ENCODE measurements around the gene GABBR2. TPM values are rescaled to one million over a fixed set of nuclear protein-coding genes. Genes with fewer than 3 reads are reported as not detected.

Gene GABBR2
- total RNA-seq, 1 experiment from 2014 or later: 6.3 TPM

DNA sequence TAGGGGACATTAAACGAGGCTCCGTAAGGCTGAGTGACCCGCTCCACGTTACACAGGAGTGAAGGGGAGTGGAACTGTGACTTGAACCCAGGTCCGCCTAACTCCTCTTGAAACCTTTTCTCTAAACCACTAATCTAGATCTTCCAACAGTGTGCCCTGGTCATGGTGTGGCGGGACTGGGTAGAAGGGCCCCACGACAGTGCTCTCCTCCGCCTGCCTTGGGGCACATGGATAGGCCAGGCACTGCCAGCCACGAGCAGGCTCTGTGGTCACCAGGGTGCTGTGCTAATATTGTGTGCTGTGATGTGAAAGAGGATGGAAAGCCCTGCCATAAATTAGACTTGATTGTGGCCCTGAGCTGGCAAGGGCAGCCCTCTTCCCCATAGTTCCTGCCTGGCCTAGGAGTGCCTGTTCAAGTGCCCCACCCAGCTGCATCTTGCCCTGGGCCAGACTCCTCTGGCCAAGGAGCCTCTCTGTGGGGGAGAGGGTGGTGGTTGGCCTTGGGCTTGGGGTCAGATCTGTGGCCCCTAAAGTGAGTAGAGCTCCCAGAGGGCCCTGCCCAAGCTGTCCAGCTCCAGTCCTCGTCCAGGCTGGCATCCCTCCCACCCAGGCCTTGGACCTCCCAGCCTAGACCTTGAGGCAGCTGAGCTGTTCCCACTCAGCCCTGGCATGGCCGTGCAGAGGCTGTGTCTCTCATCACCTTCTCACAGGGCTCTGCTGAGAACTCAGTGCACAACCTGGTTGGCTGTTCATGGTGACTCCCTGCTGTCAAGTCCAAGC, 385.5 kb downstream of the GABBR2 start:
- no peaks in the 10 kb centered on the region for H3K27me3 ChIP-seq (ENCODE audit: control insufficient read depth, insufficient read depth, low read length)
- no TSS peak for BruUV-seq (replicated peaks)
- ChIA-PET POLR2A (no interaction called here), CTCF (no interaction called here)
- in situ Hi-C loops (cut with HindIII; ENCODE audit: low pct_unique_long_range_greater_than_20kb, low sequenced_read_pairs): no loop called here
- TF ChIP-seq REST (IDR thresholded peaks at IDR 0.05; ENCODE audit: insufficient read depth in 1 of 2, low read depth in 2 of 2, low read length in 1 of 2) (no peak), SIN3A (IDR thresholded peaks at IDR 0.05; ENCODE audit: borderline replicate concordance, insufficient read depth, low read depth, low read length) (no peak), TCF7L2 (IDR thresholded peaks at IDR 0.05; ENCODE audit: low read depth, low read length) (no peak), POLR2AphosphoS5 (IDR thresholded peaks at IDR 0.05; ENCODE audit: low read depth, low read length) (no peak)
- no peaks in the 10 kb centered on the region for H3K9me3 ChIP-seq (ENCODE audit: control insufficient read depth, insufficient read depth, low read depth, low read length)
- intact Hi-C loops (cut with micrococcal nuclease; ENCODE audit: unreplicated experiment): no loop called here
- DNase-seq (ENCODE audit: low read depth, low spot score) (no peak), ATAC-seq (no peak)
- H3K4me1 ChIP-seq (ENCODE audit: control insufficient read depth, insufficient read depth, low read length): no peaks in the 10 kb centered on the region
- no peak overlapping the region for H3K27ac ChIP-seq (ENCODE audit: low read length)
- no peak overlapping the region for H3K4me3 ChIP-seq (ENCODE audit: low read depth in 2 of 2, low read length in 2 of 2)
- H3K36me3 ChIP-seq (ENCODE audit: control insufficient read depth, insufficient read depth, low read length): no peaks in the 10 kb centered on the region

GRCh38 chr9:98321269-98321668, 387.5 kb downstream of the GABBR2 start:
- Histone ChIP-seq H3K27me3 (ENCODE audit: control insufficient read depth, insufficient read depth, low read length) (no peaks in the 10 kb centered on the region), H3K27ac (ENCODE audit: low read length) (no peak overlapping the region), H3K4me3 (ENCODE audit: low read depth in 2 of 2, low read length in 2 of 2) (no peak overlapping the region), H3K9me3 (ENCODE audit: control insufficient read depth, insufficient read depth, low read depth, low read length) (no peaks in the 10 kb centered on the region), H3K4me1 (ENCODE audit: control insufficient read depth, insufficient read depth, low read length) (no peaks in the 10 kb centered on the region), H3K36me3 (ENCODE audit: control insufficient read depth, insufficient read depth, low read length) (no peaks in the 10 kb centered on the region)
- ChIA-PET POLR2A (no interaction called here), CTCF (no interaction called here)
- BruUV-seq (replicated peaks): no TSS peak
- no peak for DNase-seq (ENCODE audit: low read depth, low spot score)
- intact Hi-C loops (cut with micrococcal nuclease; ENCODE audit: unreplicated experiment) (no loop called here), in situ Hi-C loops (cut with HindIII; ENCODE audit: low pct_unique_long_range_greater_than_20kb, low sequenced_read_pairs) (no loop called here)
- TF ChIP-seq CTCF (IDR thresholded peaks at IDR 0.05): no peak
- TF ChIP-seq REST (IDR thresholded peaks at IDR 0.05; ENCODE audit: insufficient read depth in 1 of 2, low read depth in 2 of 2, low read length in 1 of 2): no peak
- no peak for ATAC-seq
